OCI-LY3 (cell line): ENCODE results near the gene ZNF92.

ENCODE experiments used
- H2AFZ ChIP-seq: fragments of 200-600, 300-600 bp; shearing (Covaris generic); 2 replicates; pipeline ENCODE4 v1.6.0; 2014; ENCODE audit warnings: antibody characterized with exemption, low read depth, low read length
- H3K27ac ChIP-seq: fragments of 200-600, 300-600 bp; sonication (generic); 2 replicates; pipeline ENCODE4 v1.5.1; 2014; ENCODE audit warnings: mild to moderate bottlenecking, low read length, moderate library complexity, mixed read lengths
- H3K27me3 ChIP-seq: fragments of 200-600, 300-600 bp; sonication (generic); 2 replicates; pipeline ENCODE4 v1.6.1; 2014; ENCODE audit warnings: low read depth, low read length, mixed read lengths
- H3K36me3 ChIP-seq: fragments of 200-600, 300-600 bp; sonication (generic); replicated peaks from 2 replicates; pipeline ENCODE3; 2014; ENCODE audit warnings: low read depth, low read length, mixed read lengths
- H3K4me1 ChIP-seq: fragments of 300-600, 200-600 bp; sonication (generic); 2 replicates; pipeline ENCODE4 v1.6.1; 2014; ENCODE audit warnings: low read length, mixed read lengths
- H3K4me2 ChIP-seq: fragments of 200-600, 300-600 bp; sonication (generic); 2 replicates; pipeline ENCODE4 v1.6.1; 2014; ENCODE audit warnings: low read length, mixed read lengths
- H3K4me3 ChIP-seq: fragments of 300-600, 200-600 bp; sonication (generic); 2 replicates; pipeline ENCODE4 v1.5.1; 2014; ENCODE audit warnings: antibody characterized with exemption, mild to moderate bottlenecking, low read length, moderate library complexity
- H3K79me2 ChIP-seq: fragments of 300-600, 200-600 bp; shearing (Covaris generic); 2 replicates; pipeline ENCODE4 v1.6.1; 2014; ENCODE audit warnings: mild to moderate bottlenecking, low read length, mixed read lengths
- H3K9ac ChIP-seq: fragments of 300-600, 200-600 bp; shearing (Covaris generic); 2 replicates; pipeline ENCODE4 v1.6.0; 2014; ENCODE audit warnings: mild to moderate bottlenecking, low read length, moderate library complexity
- H3K9me3 ChIP-seq: fragments of 200-600, 300-600 bp; shearing (Covaris generic); 2 replicates; pipeline ENCODE4 v1.6.1; 2014; ENCODE audit warnings: low read length, mixed read lengths; ENCODE audit not compliant: insufficient read depth
- H4K20me1 ChIP-seq: fragments of 200-600, 300-600 bp; sonication (generic); 2 replicates; pipeline ENCODE4 v1.6.1; 2016; ENCODE audit warnings: low read length, mixed read lengths; ENCODE audit not compliant: insufficient read depth
- CTCF ChIP-seq: fragments of 200-600, 300-600 bp; sonication (generic); IDR thresholded peaks from 2 replicates; pipeline ENCODE4 v1.5.1; 2014; ENCODE audit warnings: antibody characterized with exemption, low read length, low read depth
- EZH2phosphoT487 ChIP-seq: fragments of 200-600 bp; shearing (Covaris generic); IDR thresholded peaks from 2 replicates; pipeline ENCODE4 v1.6.1; 2018; ENCODE audit warnings: antibody characterized with exemption, mixed run types, low read depth

ZNF92 gene

GRCh38 chr7:65373608-65374351 lies at the start of gene ZNF92:
TSS of gene ZNF92 (plus strand) at chr7:65373855. CDS start at chr7:65373998, 143 bp downstream.
- peaks cover 51% of the 10 kb centered on the region for H3K79me2 ChIP-seq
- H2AFZ ChIP-seq = no peak within 1 kb of the TSS; the same call in 1 of the 2 replicates

GRCh38 chr7:65325793-65326432 lies 47.7 kb upstream of the ZNF92 start:
- no peaks in the 10 kb centered on the region for H3K4me1 ChIP-seq
- no peak overlapping the region for H3K4me3 ChIP-seq
- no peak overlapping the region for H3K9ac ChIP-seq
- H3K27me3 ChIP-seq = no peaks in the 10 kb centered on the region
- H3K36me3 ChIP-seq = no peaks in the 10 kb centered on the region
- H3K79me2 ChIP-seq = no peaks in the 10 kb centered on the region
- no peak for TF ChIP-seq CTCF
- no peak for TF ChIP-seq EZH2phosphoT487
- H3K27ac ChIP-seq = no peak overlapping the region
- H3K9me3 ChIP-seq = no peaks in the 10 kb centered on the region
- no peaks in the 10 kb centered on the region for H4K20me1 ChIP-seq
- no peak overlapping the region for H2AFZ ChIP-seq
- H3K4me2 ChIP-seq = no peak overlapping the region

More at GRCh38 chr7:65373608-65374351, at the start of gene ZNF92:
- Histone ChIP-seq H3K4me2 (peak within 1 kb of the TSS; percentile 87), H3K27me3 (no peaks in the 10 kb centered on the region), H3K4me3 (peak within 1 kb of the TSS; percentile 86), H4K20me1 (peaks cover 22% of the 10 kb centered on the region), H3K27ac (peak within 1 kb of the TSS; percentile 75), H3K36me3 (peaks cover 20% of the 10 kb centered on the region), H3K4me1 (peaks cover 7% of the 10 kb centered on the region), H3K9ac (peak within 1 kb of the TSS; percentile 83), H3K9me3 (no peaks in the 10 kb centered on the region)
- TF ChIP-seq EZH2phosphoT487 = no peak

DNA sequence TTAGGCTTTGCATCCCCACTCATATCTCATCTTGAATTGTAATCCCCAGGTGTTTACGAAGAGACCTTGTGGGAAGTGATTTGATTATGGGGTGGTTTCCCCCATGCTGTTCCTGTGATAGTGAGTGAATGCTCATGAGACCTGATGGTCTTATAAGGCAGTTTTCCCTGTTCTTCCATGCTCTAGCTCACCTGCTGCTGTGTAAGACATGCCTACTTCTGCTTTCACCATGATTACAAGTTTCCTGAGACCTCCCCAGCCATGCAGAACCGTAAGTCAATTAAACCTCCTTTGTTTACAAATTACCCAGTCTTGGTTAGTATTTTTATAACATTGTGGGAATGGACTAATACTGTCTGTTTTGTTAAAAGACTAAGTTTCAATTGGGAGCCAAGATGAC lies 35.3 kb upstream of the ZNF92 start:
- Histone ChIP-seq H3K9me3 (no peaks in the 10 kb centered on the region), H3K4me2 (peak overlapping the region; percentile 23), H4K20me1 (no peaks in the 10 kb centered on the region), H3K27ac (peak overlapping the region; percentile 80), H3K36me3 (peaks cover 11% of the 10 kb centered on the region), H3K4me1 (peaks cover 27% of the 10 kb centered on the region), H3K9ac (peak overlapping the region; percentile 31; the same call in 1 of the 2 replicates), H3K4me3 (peak overlapping the region; percentile 37; the same call in 1 of the 2 replicates), H3K79me2 (no peaks in the 10 kb centered on the region), H2AFZ (no peak overlapping the region), H3K27me3 (no peaks in the 10 kb centered on the region)
- TF ChIP-seq CTCF (no peak), EZH2phosphoT487 (no peak)

DNA sequence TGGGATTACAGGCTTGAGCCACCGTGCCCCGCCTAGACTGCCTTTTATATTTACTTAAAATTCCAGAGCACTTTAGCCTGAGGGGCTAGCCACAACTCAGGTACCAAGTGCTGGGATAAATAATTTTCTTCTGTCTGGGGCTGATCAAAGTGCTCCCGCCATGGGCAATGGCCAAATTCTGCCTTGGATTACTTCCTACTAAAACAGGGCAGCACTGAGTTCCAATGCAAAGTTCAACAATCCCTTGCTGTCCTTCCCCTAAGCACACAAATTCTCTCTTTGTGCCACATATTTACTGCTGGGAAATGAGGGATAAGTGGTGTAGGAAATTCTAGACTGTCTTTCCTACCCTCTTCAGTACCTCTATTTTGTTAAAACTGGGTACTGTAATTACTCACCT lies 34.4 kb upstream of the ZNF92 start:
- no peak for TF ChIP-seq CTCF
- TF ChIP-seq EZH2phosphoT487 = no peak

More for the DNA sequence above, 34.4 kb upstream of the ZNF92 start:
- no peaks in the 10 kb centered on the region for H3K79me2 ChIP-seq
- H3K4me1 ChIP-seq = peaks cover 30% of the 10 kb centered on the region
- no peaks in the 10 kb centered on the region for H3K27me3 ChIP-seq
- no peak overlapping the region for H3K4me2 ChIP-seq
- no peaks in the 10 kb centered on the region for H4K20me1 ChIP-seq
- H3K4me3 ChIP-seq = no peak overlapping the region
- H3K27ac ChIP-seq = peak overlapping the region; percentile 80; the same call in 1 of the 2 replicates
- H3K9me3 ChIP-seq = no peaks in the 10 kb centered on the region
- H2AFZ ChIP-seq = no peak overlapping the region
- H3K9ac ChIP-seq = no peak overlapping the region
- peaks cover 11% of the 10 kb centered on the region for H3K36me3 ChIP-seq
